ENCODE measurements around the gene GALM.
"Not testable (repeated sequence)": the region's sequence is repeated elsewhere in the genome, so short reads cannot be mapped to it uniquely, and the experiment has no call there.

Gene GALM

DNA sequence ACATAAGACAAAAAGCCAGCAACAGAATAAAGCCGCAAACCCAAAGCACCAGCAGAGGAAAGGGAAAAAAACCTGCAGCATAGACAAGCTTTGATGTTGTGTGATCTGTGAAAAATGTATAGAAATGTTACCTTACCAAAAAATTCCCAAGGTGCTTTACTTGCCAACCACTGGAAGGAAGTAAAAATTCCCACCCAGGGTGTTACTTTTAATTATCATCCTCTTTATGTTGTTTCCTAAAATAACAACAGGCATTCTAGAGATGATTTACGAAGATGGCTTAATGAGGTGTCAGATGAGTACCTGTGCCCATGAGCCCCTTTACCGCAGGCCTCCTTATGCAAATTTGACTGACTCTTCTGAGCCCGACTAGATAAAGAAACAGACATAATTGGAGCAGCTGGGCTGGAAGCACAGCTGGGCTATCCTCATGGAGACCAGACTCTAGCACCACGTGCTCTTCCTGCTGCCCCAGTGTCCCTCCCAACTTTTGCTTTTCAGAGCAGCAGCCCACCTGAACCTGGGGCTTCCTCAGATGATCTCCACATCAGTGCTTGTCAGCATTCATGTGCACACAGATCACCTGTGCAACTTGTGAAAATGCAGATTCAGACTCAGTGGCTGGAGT, 43.8 kb downstream of the GALM start:
- DNase-seq (ENCODE audit: low spot score), result no peak

DNA sequence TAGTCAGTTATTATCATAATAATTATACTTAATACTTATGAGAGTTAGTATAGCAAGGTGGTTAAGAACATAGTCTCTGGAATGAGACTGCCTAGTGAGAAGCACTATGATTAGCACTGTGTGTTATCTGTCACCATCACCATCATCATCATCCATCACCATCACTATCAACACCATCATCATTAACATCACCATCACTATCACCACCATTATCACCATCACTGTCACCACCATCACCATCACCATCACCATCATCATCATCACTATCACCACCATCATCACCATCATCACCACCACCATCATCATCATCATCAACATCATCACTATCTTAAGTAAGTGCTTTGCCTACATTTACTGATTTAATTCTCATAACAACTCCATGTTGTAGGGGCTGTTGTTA, 45.6 kb downstream of the GALM start:
- no peak for DNase-seq (ENCODE audit: low spot score)

DNA sequence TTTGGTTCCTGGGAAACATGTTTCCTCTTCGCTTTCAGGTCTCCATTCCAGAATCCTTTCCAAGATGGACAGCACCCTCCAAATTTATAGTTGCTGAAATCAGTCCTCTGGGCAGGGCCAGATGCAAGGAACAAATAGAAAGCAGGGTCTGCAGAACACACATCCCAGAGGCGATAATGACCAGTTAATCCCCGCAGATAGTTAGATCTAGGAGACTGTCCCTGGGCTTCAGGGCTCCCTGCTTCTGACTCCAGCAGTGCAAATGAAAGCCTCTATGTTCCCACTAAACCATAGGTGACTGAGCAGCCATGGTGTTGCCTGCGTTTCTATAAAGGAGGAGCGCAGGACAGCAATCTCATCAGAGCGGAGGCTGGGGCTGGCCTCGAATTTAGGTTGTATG, 46.5 kb downstream of the GALM start:
- DNase-seq (ENCODE audit: low spot score), result no peak

DNA sequence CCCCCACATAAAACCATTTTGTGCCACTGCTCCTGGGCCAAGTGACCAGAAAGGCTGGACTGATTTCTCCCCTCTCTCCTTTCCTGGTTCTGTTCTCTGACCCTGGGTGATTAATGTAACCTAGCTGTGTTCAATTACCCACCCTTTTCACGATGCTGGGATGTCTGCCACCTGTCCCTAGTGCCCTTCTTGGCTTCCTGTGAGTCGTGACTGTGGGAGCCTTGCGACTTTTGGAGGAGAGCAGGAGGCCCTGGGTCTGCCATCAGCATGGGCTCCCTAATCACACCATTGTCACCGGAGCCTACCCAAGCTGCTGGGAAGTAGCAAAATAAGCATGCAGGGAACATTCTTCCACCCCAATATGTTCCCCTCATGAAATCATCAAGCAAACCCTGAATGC, 47.0 kb downstream of the GALM start:
- no peak for DNase-seq (ENCODE audit: low spot score)

DNA sequence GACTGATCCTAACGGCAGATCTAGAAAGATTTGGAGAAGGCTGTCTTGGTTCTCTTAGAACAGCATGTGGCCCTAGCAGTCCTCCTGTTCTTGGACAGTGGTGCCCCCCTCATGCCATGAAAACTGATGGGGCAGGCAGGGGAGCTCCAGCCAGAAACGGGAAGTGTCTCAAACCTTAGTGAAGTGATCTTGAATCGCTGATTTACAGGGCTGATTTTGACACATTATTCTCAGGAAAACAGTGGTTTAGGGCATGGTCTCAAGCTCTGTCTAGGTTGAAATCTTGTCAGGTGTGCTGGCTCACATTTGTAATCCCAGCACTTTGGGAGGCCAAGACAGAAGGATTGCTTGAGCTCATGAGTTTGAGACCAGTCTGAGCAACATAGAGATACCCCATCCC, 47.4 kb downstream of the GALM start:
- no peak for DNase-seq (ENCODE audit: low spot score)

DNA sequence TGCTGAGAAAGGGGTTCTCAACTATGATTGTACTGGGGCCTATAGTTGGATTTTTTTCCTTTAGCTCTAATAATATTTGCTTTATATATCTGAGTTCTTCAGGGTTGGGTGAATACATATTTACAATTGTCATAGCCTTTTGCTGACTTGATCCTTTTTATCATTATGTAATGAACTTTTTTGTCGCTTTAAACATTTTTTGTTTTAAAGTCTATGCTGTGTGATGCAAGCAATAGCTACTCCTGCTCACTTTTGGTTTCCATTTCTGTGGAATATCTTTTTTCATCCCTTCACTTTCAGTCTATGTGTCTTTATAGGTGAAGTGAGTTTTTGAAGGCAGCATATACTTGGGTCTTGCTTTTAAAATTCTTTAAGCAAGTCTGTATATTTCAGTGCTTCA, 49.0 kb downstream of the GALM start:
- DNase-seq (ENCODE audit: low spot score), result not testable (repeated sequence)

DNA sequence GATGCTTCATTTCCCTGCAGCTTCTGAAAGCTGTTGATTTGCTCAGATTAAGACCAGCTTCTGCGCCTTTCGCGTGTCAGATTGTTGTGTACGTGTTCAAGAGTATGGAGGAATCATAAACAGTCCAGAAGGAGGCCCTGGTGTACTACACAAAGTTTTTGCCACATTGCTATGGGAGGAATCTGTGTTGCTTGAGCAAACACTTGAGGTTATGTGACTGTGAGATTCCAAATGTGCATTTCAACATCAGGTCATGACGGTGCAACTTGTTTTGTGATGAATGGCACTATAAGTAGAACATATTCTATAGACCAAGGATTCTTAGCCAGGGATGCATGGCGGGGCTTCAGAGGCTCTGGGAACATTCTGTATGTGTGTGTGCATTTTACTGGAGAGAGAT, 50.3 kb downstream of the GALM start:
- no peak for DNase-seq (ENCODE audit: low spot score)

DNA sequence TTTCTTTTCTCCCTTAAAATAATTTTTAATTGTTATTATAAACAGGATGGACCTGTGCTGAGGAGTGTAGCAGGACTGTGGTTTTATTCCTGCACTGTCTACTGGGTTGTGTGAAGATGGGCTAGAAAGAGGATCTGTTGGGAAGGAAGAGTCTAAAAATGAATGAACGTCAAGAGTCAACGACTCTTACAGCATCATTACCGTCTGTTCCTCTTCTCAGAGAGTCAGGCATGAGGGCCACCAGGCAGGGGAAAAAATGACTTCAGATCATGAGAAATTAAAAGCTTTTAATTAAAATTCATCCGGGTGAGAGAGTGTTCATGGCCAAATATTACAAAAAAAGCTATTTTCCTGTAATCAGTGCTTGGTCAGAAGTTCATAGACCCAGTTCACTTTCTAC, 52.7 kb downstream of the GALM start:
- no peak for DNase-seq (ENCODE audit: low spot score)

DNA sequence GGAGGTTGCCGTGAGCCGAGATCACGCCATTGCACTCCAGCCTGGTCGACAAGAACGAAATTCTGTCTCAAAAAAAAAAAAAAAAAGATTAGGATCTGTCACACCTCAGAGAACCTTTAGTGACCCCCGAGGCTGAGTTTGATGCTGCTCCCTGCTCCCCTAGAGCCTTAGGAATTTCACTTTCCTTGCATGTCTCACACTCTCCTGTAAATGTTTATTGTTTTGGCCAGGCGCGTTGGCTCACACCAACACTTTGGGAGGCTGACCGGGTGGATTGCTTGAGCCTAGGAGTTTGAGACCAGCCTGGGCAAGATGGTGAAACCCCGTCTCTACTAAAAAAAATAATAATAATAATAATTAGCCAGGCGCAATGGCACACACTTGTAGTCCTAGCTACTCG, 53.8 kb downstream of the GALM start:
- DNase-seq (ENCODE audit: low spot score), result no peak

DNA sequence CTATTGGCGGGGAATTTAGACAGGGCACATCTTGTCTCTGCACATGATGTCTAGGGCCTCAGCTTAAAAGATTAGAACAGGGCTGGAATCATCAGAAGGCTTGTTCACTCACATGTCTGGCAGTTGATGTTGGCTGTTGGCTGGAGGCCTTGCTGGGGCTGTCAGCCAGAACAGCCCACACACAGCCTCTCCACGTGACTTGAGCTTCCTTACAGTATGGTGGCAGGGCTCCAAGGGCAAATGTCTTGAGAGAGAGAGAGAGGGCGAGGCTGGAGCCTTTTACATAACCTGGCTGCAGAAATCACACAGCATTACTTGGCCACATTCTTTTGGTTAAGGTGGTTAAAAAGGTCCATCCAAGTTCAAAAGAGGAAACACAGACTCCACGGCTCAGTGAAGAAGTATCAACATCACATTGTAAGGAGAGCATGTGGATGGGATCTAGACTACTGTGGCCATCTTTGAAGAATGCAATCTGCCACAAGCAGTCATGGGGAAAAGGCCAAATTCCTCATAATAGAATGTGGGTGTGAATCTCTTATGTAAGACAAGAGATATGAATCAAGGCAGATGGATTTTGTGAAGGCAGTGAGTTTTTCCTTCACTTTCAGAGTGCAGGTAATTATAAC, 54.8 kb downstream of the GALM start:
- no peak for DNase-seq (ENCODE audit: low spot score)

DNA sequence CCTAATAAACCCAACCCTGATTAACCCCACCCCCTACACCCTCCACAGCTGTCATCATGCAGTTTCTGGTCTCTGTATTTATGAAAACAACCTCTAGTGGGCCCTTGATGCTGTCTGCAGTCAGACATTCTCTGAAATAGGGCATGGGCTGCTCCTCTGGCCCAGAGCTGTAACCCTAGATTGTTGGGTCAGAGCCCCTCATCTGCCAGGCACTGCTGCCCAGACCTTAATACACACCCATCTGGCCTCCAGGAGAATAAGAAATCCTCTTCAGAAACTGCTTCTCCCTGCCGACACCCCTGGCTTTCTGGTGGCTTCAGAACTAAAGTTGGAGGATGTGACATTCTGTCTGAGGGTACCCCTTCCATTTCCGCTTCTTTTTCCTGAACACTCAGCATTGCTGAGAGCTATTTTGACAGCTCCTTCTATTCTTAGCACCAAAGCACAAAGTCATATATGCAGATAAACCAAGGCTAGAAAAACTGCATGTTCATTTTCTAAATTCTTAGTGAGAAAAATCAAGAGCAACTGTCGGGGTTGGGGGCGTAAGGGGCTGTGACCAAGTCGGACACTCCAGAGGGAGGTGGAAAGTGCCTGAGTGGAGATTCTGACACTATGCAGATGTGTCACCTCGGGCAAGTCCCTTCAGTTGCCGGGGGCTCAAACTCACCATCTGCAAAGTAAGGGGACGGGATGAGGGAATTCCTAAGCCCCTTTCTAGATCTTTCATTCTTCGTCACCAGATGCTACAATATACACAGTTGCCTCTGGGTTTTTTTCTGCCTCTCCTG, 56.6 kb downstream of the GALM start:
- no peak for DNase-seq (ENCODE audit: low spot score)

DNA sequence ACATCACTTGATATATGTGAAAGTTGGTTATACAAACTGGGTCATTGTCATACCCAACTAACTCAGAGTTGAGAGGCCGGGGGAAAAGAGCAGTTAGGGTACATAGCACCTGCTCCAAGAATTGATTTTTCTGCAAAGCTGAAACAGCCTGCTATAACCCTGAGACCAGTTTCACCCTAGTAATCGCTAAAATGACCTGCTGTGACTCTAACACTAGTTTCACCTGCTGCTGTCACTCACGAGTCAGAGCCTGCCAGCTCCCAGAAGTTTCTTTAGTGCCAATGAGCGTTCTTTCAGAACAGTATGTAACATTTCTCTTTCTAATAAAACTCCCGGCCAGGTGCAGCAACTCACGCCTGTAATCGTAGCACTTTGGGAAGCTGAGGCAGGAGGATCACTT, 57.3 kb downstream of the GALM start:
- no peak for DNase-seq (ENCODE audit: low spot score)

DNA sequence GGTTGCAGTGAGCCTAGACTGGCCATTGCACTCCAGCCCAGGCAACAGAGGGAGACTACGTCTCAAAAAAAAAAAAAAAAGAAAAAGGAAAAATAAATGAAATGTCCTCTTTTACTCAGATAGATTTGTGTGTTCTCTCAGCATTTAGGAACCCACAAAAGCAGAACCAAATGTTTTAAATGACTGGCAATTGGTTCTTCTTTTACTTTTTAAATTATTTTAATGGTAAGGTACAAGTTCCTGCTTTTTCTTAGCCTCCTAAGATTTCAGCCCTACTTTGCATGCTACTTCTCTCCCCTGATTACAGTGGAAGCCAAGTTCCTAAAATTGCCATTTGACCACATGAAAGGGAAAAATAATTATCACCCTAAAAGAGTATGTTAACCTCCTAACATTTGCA, 61.7 kb downstream of the GALM start:
- DNase-seq (ENCODE audit: low spot score), result no peak

DNA sequence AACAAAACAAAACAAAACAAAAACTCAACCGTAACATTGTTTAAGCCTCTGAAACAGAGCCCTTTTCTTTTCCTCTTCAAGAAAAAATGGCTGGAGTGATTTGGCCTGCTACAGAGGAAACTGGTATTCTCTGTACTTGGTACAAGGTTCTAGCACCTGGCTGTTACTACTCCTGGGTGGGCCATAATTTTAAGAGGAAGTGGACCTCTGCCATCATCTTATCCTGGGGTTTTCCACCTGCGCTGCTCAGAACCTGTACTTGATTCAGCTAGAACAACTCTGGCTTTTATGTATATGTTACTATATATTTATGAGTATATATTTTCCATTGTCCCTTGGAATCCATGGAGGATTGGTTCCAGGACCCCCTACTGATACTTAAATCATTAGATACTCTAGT, 62.8 kb downstream of the GALM start:
- no peak for DNase-seq (ENCODE audit: low spot score)

DNA sequence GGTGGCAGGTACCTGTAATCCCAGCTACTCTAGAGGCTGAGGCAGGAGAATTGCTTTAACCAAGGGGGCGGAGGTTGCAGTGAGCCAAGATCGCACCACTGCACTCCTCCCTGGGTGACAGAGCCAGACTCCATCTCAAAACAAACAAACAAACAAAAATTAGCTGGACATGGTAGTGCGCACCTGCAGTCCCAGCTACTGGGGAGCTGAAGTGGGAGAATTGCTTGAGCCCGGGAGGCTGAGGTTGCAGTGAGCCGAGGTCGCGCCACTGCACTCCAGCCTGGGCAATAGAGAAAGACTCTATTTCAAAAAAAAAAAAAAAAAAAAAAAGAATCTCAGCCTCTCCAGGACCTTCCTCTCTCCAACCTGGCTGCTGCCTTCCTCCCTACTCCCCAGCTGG, 65.2 kb downstream of the GALM start:
- no peak for DNase-seq (ENCODE audit: low spot score)

DNA sequence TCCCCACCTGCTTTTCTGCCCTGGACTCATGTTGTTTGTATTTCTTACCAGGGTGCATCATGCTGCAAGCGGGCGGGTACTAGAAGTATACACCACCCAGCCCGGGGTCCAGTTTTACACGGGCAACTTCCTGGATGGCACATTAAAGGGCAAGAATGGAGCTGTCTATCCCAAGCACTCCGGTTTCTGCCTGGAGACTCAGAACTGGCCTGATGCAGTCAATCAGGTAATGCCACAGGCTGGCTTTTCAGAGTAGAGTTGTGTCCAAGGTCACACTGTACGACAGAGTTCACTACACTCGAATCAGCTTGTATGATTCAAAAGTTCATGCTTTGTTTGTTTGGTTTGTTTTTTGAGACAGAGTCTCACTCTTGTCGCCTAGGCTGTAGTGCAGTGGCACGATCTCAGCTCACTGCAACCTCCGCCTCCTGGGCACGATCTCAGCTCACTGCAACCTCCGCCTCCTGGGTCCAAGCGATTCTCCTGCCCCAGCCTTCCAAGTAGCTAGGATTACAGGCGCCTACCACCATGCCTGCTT, 65.8 kb downstream of the GALM start:
- no peak for DNase-seq (ENCODE audit: low spot score)

DNA sequence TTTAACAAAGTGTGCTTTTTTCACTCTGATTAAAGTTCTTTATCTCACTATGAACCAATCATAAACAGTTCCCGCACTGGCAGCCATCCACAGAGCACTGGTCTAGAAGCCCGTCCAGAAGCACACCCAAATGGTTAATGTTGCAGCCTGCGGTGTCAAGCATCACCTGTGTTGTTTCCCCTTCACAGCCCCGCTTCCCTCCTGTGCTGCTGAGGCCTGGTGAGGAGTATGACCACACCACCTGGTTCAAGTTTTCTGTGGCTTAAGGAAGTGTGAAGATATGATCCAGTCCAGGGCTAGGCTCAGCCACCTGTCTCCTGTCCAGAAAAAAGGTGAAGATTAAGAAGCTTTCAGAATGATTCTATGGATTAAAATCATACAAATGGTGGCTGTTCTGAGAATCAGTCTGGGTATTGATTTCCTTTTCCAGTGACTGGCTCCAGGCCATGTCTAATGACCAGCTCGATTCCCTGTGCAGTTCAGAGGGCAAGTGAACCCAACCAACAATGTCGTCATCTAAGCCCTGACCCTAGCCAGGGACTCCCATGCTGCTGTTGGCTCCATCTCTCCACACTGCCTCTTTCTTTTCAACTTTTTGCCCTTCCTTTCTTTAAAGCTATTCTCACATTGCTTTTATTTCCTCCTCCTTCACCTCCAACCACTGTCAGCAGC, 67.5 kb downstream of the GALM start:
- DNase-seq (ENCODE audit: low spot score), result no peak

DNA sequence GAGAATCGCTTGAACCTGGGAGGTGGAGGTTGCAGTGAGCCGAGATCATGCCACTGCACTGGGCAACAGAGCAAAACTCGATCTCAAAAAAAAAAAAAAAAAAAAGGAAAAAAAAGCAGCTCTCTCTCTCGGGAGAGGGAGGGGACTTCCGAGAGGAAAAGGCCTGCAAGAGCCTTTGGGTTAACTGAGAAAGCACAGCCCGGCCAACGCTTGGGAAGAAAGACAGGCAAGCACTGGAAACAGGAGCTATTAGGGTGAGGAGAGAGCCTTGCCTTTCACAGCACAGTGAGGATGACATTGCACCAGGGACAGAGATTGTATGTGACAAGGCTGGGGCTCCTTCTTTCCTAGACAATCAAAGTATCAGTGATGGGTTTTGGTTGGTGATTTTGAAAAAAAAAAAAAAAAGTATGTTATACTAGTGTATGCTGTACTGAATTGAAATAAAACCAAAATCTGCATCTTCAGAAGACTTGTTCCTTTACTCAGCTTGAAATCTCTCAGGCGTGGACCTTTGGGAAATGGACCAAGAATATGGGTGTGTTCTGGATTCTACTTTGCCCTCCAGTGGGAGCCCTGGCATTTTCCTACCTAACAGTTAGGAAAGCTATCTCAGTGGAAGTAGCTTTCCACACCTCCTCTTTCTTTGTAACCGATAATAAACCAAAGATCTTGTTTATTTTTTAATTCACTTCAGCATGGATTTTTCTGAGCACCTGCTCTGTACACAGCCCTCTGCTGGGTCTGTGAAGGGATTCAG, 68.6 kb downstream of the GALM start:
- no peak for DNase-seq (ENCODE audit: low spot score)

DNA sequence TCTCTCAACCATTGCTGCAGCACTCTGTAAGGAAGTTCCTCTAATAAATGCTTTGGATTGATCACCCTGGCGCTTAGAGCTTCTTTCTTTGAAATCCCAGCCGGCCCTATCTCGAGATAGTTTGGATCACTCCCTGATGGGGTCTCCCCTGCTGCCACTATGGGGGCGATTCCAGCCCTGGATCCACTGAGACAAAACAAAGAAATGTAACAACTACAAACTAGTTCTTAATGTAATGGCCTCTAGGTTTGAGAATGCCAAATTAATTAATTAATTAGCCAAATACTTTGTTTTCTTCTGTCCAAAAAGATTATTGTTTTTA, 70.0 kb downstream of the GALM start:
- no peak for DNase-seq (ENCODE audit: low spot score)

DNA sequence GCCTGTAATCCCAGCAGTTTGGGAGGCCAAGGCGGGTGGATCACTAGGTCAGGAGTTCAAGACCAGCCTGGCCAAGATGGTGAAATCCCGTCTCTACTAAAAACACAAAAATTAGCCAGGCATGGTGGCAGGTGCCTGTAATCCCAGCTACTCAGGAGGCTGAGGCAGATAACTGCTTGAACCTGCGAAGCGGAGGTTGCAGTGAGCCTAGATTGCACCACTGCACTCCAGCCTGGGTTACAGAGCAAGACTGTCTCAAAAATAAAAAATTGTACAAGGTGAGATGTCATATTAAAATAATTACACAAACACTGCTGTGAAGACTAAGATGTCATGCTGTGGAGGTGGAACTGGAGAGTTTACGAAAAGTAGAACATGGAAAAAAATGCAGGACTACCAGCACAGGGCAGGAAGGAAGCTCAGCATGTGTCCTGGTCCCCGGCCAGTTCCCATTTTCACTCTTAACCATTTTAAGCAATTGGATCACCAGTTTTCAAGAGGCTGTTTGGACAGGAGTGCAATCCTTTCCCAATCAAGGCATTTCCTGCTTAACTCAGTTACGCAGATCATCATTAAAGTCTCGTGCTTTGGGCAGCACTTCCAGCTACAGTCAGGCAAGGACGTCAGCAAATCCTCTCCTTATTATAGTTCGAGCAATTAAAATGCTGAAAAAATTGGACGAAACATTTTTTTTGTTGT, 71.2 kb downstream of the GALM start:
- not testable (repeated sequence) for DNase-seq (ENCODE audit: low spot score)

DNA sequence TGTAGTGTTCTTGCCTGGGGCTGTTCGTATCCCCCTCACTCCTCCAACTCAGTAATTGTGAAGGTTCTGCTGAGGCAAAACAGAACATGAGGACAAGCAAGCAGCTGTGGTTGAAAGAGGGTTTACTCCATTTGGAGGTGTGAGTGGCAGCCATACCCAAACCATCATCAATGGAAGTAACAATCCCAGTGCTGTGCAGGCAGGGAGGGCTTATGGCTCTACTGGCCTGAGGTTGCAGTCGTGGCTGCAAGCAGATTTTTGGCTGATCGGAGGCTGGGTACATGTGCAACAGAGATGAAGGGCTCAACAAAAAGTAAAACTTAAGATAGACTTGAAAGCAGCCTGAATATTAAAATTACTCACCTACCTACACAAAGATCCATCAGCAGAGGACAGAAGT, 72.0 kb downstream of the GALM start:
- no peak for DNase-seq (ENCODE audit: low spot score)
